ENCODE results near the gene RBMS1.
"Not testable (repeated sequence)": the region's sequence is repeated elsewhere in the genome, so short reads cannot be mapped to it uniquely, and the experiment has no call there.

The RBMS1 gene

GRCh38 chr2:160454070-160454797 lies 39.4 kb downstream of the RBMS1 start:
- peaks cover 0 to 23% of the 10 kb centered on the region in 2 donors for H3K4me1 ChIP-seq (ENCODE audit: control insufficient read depth in 1 of 2, insufficient read depth in 2 of 2, low read length in 2 of 2)
- no peak overlapping the region for H3K4me3 ChIP-seq (ENCODE audit: low read depth in 1 of 2, low read length in 2 of 2)
- no peaks in the 10 kb centered on the region for H3K36me3 ChIP-seq (ENCODE audit: control insufficient read depth in 1 of 2, insufficient read depth in 2 of 2, low read length in 2 of 2)
- H3K27me3 ChIP-seq (ENCODE audit: low read depth, low read length), result no peaks in the 10 kb centered on the region
- H3K9me3 ChIP-seq (ENCODE audit: control insufficient read depth in 1 of 2, low read length in 2 of 2), result no peaks in the 10 kb centered on the region
- no peak overlapping the region for H3K27ac ChIP-seq (ENCODE audit: low read length)

GRCh38 chr2:160453111-160453820 lies 40.3 kb downstream of the RBMS1 start:
- Histone ChIP-seq H3K9me3 (ENCODE audit: control insufficient read depth in 1 of 2, low read length in 2 of 2) (no peaks in the 10 kb centered on the region), H3K36me3 (ENCODE audit: control insufficient read depth in 1 of 2, insufficient read depth in 2 of 2, low read length in 2 of 2) (no peaks in the 10 kb centered on the region), H3K4me1 (ENCODE audit: control insufficient read depth in 1 of 2, insufficient read depth in 2 of 2, low read length in 2 of 2) (peaks cover 0 to 23% of the 10 kb centered on the region in 2 donors), H3K27me3 (ENCODE audit: low read depth, low read length) (no peaks in the 10 kb centered on the region), H3K4me3 (ENCODE audit: low read depth in 1 of 2, low read length in 2 of 2) (no peak overlapping the region), H3K27ac (ENCODE audit: low read length) (no peak overlapping the region)

GRCh38 chr2:160450486-160450885 lies 43.1 kb downstream of the RBMS1 start:
- H3K4me3 ChIP-seq (ENCODE audit: low read depth in 1 of 2, low read length in 2 of 2), result no peak overlapping the region
- H3K27ac ChIP-seq (ENCODE audit: low read length), result no peak overlapping the region

GRCh38 chr2:160448821-160449220 lies 44.8 kb downstream of the RBMS1 start:
- not testable (repeated sequence) for H3K27me3 ChIP-seq (ENCODE audit: low read depth, low read length); H3K4me1 ChIP-seq (ENCODE audit: control insufficient read depth in 1 of 2, insufficient read depth in 2 of 2, low read length in 2 of 2); H3K36me3 ChIP-seq (ENCODE audit: control insufficient read depth in 1 of 2, insufficient read depth in 2 of 2, low read length in 2 of 2); H3K4me3 ChIP-seq (ENCODE audit: low read depth in 1 of 2, low read length in 2 of 2); H3K27ac ChIP-seq (ENCODE audit: low read length); H3K9me3 ChIP-seq (ENCODE audit: control insufficient read depth in 1 of 2, low read length in 2 of 2)

More at GRCh38 chr2:160450486-160450885, 43.1 kb downstream of the RBMS1 start:
- Histone ChIP-seq H3K9me3 (ENCODE audit: control insufficient read depth in 1 of 2, low read length in 2 of 2) (no peaks in the 10 kb centered on the region), H3K27me3 (ENCODE audit: low read depth, low read length) (no peaks in the 10 kb centered on the region), H3K4me1 (ENCODE audit: control insufficient read depth in 1 of 2, insufficient read depth in 2 of 2, low read length in 2 of 2) (peaks cover 0 to 10% of the 10 kb centered on the region in 2 donors), H3K36me3 (ENCODE audit: control insufficient read depth in 1 of 2, insufficient read depth in 2 of 2, low read length in 2 of 2) (no peaks in the 10 kb centered on the region)

- no peaks in the 10 kb centered on the region for H3K27me3 ChIP-seq (ENCODE audit: low read depth, low read length)
- H3K27ac ChIP-seq (ENCODE audit: low read length), result no peak overlapping the region
- H3K9me3 ChIP-seq (ENCODE audit: control insufficient read depth in 1 of 2, low read length in 2 of 2), result no peaks in the 10 kb centered on the region
- no peak overlapping the region for H3K4me3 ChIP-seq (ENCODE audit: low read depth in 1 of 2, low read length in 2 of 2)
- no peaks in the 10 kb centered on the region for H3K36me3 ChIP-seq (ENCODE audit: control insufficient read depth in 1 of 2, insufficient read depth in 2 of 2, low read length in 2 of 2)
- peaks cover 4 to 16% of the 10 kb centered on the region in 2 donors for H3K4me1 ChIP-seq (ENCODE audit: control insufficient read depth in 1 of 2, insufficient read depth in 2 of 2, low read length in 2 of 2)
Observed at GRCh38 chr2:160445673-160446072, 47.9 kb downstream of the RBMS1 start.

GRCh38 chr2:160442603-160443002 lies 51.0 kb downstream of the RBMS1 start:
- Histone ChIP-seq H3K27ac (ENCODE audit: low read length) (no peak overlapping the region), H3K9me3 (ENCODE audit: control insufficient read depth in 1 of 2, low read length in 2 of 2) (no peaks in the 10 kb centered on the region), H3K4me3 (ENCODE audit: low read depth in 1 of 2, low read length in 2 of 2) (no peak overlapping the region), H3K36me3 (ENCODE audit: control insufficient read depth in 1 of 2, insufficient read depth in 2 of 2, low read length in 2 of 2) (no peaks in the 10 kb centered on the region), H3K4me1 (ENCODE audit: control insufficient read depth in 1 of 2, insufficient read depth in 2 of 2, low read length in 2 of 2) (peaks cover 4 to 12% of the 10 kb centered on the region in 2 donors), H3K27me3 (ENCODE audit: low read depth, low read length) (no peaks in the 10 kb centered on the region)

GRCh38 chr2:160440888-160441287 lies 52.7 kb downstream of the RBMS1 start:
- H3K36me3 ChIP-seq (ENCODE audit: control insufficient read depth in 1 of 2, insufficient read depth in 2 of 2, low read length in 2 of 2), result no peaks in the 10 kb centered on the region
- no peaks in the 10 kb centered on the region for H3K27me3 ChIP-seq (ENCODE audit: low read depth, low read length)
- no peak overlapping the region for H3K27ac ChIP-seq (ENCODE audit: low read length)
- H3K4me3 ChIP-seq (ENCODE audit: low read depth in 1 of 2, low read length in 2 of 2), result no peak overlapping the region
- H3K9me3 ChIP-seq (ENCODE audit: control insufficient read depth in 1 of 2, low read length in 2 of 2), result no peaks in the 10 kb centered on the region
- peaks cover 4 to 12% of the 10 kb centered on the region in 2 donors for H3K4me1 ChIP-seq (ENCODE audit: control insufficient read depth in 1 of 2, insufficient read depth in 2 of 2, low read length in 2 of 2)

GRCh38 chr2:160439038-160439437 lies 54.6 kb downstream of the RBMS1 start:
- H3K27ac ChIP-seq (ENCODE audit: low read length); H3K4me1 ChIP-seq (ENCODE audit: control insufficient read depth in 1 of 2, insufficient read depth in 2 of 2, low read length in 2 of 2); H3K36me3 ChIP-seq (ENCODE audit: control insufficient read depth in 1 of 2, insufficient read depth in 2 of 2, low read length in 2 of 2); H3K9me3 ChIP-seq (ENCODE audit: control insufficient read depth in 1 of 2, low read length in 2 of 2); H3K27me3 ChIP-seq (ENCODE audit: low read depth, low read length); H3K4me3 ChIP-seq (ENCODE audit: low read depth in 1 of 2, low read length in 2 of 2): not testable (repeated sequence)

GRCh38 chr2:160437273-160437672 lies 56.3 kb downstream of the RBMS1 start:
- H3K4me1 ChIP-seq (ENCODE audit: control insufficient read depth in 1 of 2, insufficient read depth in 2 of 2, low read length in 2 of 2), result peaks cover 4 to 17% of the 10 kb centered on the region in 2 donors
- no peak overlapping the region for H3K4me3 ChIP-seq (ENCODE audit: low read depth in 1 of 2, low read length in 2 of 2)
- H3K36me3 ChIP-seq (ENCODE audit: control insufficient read depth in 1 of 2, insufficient read depth in 2 of 2, low read length in 2 of 2), result no peaks in the 10 kb centered on the region
- H3K9me3 ChIP-seq (ENCODE audit: control insufficient read depth in 1 of 2, low read length in 2 of 2), result no peaks in the 10 kb centered on the region
- H3K27ac ChIP-seq (ENCODE audit: low read length), result no peak overlapping the region
- no peaks in the 10 kb centered on the region for H3K27me3 ChIP-seq (ENCODE audit: low read depth, low read length)

- H3K36me3 ChIP-seq (ENCODE audit: control insufficient read depth in 1 of 2, insufficient read depth in 2 of 2, low read length in 2 of 2), result peaks cover 0 to 3% of the 10 kb centered on the region in 2 donors
- no peak overlapping the region for H3K27ac ChIP-seq (ENCODE audit: low read length)
- H3K27me3 ChIP-seq (ENCODE audit: low read depth, low read length), result no peaks in the 10 kb centered on the region
- H3K4me1 ChIP-seq (ENCODE audit: control insufficient read depth in 1 of 2, insufficient read depth in 2 of 2, low read length in 2 of 2), result peaks cover 5 to 8% of the 10 kb centered on the region in 2 donors
- no peak overlapping the region for H3K4me3 ChIP-seq (ENCODE audit: low read depth in 1 of 2, low read length in 2 of 2)
- peaks cover 0 to 4% of the 10 kb centered on the region in 2 donors for H3K9me3 ChIP-seq (ENCODE audit: control insufficient read depth in 1 of 2, low read length in 2 of 2)
Observed at GRCh38 chr2:160434254-160434948, 59.2 kb downstream of the RBMS1 start.

GRCh38 chr2:160433466-160434140 lies 60.0 kb downstream of the RBMS1 start:
- H3K4me3 ChIP-seq (ENCODE audit: low read depth in 1 of 2, low read length in 2 of 2), result no peak overlapping the region
- H3K9me3 ChIP-seq (ENCODE audit: control insufficient read depth in 1 of 2, low read length in 2 of 2), result peaks cover 0 to 4% of the 10 kb centered on the region in 2 donors
- H3K36me3 ChIP-seq (ENCODE audit: control insufficient read depth in 1 of 2, insufficient read depth in 2 of 2, low read length in 2 of 2), result peaks cover 0 to 3% of the 10 kb centered on the region in 2 donors
- no peaks in the 10 kb centered on the region for H3K27me3 ChIP-seq (ENCODE audit: low read depth, low read length)
- H3K27ac ChIP-seq (ENCODE audit: low read length), result no peak overlapping the region
- peaks cover 8 to 11% of the 10 kb centered on the region in 2 donors for H3K4me1 ChIP-seq (ENCODE audit: control insufficient read depth in 1 of 2, insufficient read depth in 2 of 2, low read length in 2 of 2)

Data from muscle layer of duodenum (tissue), 2 donors.